Ishikawa (cell line): ENCODE results near the gene MYH6.

ENCODE experiments used
- EP300 ChIP-seq: IDR thresholded peaks from 2 replicates; pipeline ENCODE4 v1.6.1; 2012; ENCODE audit warnings: borderline replicate concordance
- MAX ChIP-seq: IDR thresholded peaks from 2 replicates; pipeline ENCODE4 v1.6.1; 2012
- RAD21 ChIP-seq: IDR thresholded peaks from 2 replicates; pipeline ENCODE4 v1.6.1; 2012; ENCODE audit warnings: low read depth
- REST ChIP-seq: IDR thresholded peaks from 2 replicates; pipeline ENCODE4 v1.6.1; 2012; ENCODE audit warnings: low read depth, mild to moderate bottlenecking
- TEAD4 ChIP-seq: IDR thresholded peaks from 2 replicates; pipeline ENCODE4 v1.6.1; 2012
- YY1 ChIP-seq: IDR thresholded peaks from 2 replicates; pipeline ENCODE4 v1.6.1; 2012; ENCODE audit warnings: low read depth
- ZBTB7A ChIP-seq: IDR thresholded peaks from 2 replicates; pipeline ENCODE4 v1.6.1; 2012; ENCODE audit warnings: low read depth

GRCh38 chr14:23335623-23336022 is 72.5 kb downstream of the MYH6 start:
- no peak for TF ChIP-seq EP300
- no peak for TF ChIP-seq TEAD4
- no peak for TF ChIP-seq YY1
- no peak for TF ChIP-seq MAX
- no peak for TF ChIP-seq ZBTB7A
- TF ChIP-seq RAD21: no peak
- TF ChIP-seq REST: no peak
